OCI-M2 (cell line): ENCODE results near the gene INAVA.
"Not testable (repeated sequence)": the region's sequence is repeated elsewhere in the genome, so short reads cannot be mapped to it uniquely, and the experiment has no call there.

Source experiments
- DNase-seq: peaks from one replicate; lab custom pipeline; 2025; ENCODE audit not compliant: unreplicated experiment; lab: John Stamatoyannopoulos, UW

INAVA gene

DNA sequence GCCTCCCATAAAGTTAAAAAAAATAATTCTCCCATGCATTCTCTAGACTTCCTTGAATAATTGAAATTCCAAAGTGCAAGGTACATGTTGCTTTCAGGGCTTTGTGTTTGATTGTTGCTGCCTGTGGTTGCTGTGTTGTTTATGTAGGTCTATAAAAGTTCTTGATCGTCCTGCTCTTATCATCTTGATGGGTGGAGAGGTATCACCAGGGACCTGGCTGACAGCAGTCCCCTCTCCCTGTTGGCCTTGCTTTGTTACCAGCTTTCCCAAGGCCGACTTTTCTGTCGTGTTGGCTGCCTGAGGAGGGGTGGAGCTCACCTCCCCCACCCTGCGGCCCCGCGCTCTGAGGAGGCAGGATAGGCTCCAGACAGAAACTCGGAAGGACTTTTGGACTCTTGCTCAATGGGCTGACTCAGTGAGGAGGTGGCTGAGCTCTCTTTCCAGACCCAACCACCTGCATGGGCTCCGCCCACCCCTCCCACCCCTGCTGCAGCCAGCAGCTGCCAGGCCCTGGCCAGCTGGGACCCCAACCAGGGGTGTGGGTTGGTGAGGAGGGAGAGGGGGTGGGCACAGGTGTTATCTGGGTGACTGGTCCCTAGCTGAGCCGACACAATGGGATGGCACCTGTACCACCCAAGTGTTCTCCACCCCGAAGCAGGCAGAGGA is 2.0 kb downstream of the INAVA start:
- no peak for DNase-seq

DNA sequence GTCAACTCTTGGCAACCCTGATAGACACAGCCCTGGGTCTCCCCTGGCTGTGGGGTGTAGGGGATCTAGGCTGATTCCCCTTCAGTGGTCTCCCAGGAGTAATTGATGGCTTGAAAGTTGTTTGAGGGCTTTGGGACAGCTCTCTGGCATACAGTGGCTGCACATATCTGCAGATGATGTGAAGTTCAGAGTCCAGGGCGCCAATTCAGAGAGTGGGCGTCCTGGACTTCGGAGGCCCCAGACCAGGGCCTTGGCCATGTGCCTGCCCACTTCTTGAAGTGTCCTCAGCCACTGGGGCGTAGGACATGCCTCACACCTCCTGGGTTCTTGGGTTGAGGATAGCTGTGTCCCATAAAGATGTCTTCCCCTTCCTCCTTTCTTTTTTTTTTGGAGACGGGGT is 2.6 kb downstream of the INAVA start:
- DNase-seq, result no peak

DNA sequence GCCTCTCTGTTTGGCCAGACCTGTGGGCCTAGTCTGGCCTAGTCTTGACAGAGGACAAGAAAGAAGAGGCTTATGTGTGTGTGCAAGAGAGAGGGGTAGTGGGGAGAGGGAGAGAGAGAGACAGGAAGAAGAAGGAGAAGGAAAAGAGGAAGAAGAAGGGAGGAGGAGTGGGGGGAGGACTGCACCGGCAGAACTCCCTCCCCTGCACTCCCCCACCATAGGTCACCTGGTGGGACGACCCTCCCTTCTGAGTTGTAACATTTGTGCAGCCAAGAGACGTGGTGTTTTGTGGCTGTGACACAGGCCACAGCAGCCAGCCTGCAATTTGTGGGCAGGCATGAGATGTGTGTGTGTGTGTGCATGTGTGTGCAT is 4.3 kb downstream of the INAVA start:
- DNase-seq, result no peak

DNA sequence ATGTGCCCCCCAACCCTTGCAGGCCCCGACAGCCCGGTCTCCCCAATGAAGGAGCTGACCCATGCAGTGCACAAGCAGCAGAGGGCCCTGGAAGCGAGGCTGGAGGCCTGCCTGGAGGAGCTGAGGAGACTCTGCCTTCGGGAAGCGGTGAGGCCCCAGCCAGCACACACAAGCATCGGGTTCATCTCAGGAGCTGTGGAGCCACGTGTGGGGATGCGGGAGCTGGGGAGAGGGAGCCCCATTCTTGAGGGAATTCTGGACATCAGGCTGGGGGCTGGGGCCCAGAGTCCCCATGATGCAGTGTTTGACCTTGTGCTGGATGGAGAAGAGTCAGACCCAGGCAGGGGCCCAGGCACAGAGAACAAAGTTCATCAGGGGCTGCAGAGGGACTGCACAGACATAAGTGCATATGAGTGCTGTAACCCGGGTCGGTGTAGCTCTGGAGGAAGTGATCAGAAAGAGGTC is 4.8 kb downstream of the INAVA start:
- no peak for DNase-seq

DNA sequence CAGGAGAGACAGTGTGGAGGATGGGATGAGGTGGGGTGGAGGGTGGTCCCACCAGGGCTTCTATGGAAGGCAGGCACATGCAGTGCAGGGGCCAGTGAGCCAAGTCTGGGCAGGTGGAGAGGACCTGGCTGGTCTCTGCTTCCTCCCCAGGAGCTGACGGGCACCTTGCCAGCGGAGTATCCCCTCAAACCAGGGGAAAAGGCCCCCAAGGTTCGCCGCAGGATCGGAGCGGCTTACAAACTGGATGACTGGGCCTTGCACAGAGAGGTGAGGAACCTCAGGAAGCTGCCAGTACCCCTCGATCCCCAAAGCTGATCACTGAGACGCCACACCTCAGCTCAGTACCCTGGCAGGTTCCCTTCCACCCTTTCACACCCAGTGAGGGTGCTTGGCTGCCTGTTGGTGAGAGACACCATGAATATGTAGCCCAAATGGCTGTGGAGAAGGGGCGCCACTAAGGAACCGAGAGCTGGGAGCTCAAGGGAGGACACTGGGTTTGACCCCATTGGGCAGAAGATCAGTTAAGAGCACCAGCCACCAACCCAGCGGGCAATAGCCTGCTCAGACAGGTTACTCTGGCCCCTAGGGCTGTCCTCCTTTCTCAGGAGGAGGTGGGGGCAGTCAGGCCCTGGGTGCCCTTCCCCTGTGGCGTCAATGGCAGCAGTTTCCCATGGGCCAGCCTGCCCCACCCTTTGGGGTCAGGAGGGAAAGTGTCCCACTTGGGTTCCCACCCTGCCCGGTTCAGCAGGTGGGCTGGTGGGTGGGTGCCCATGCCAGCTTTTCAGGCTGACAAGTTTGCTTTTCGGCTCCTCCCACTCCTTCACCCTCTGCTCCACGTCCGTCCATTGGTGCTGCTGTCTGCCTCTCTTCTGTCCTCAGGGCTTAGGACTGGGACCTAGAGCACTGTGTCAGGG is 5.5 kb downstream of the INAVA start:
- no peak for DNase-seq

DNA sequence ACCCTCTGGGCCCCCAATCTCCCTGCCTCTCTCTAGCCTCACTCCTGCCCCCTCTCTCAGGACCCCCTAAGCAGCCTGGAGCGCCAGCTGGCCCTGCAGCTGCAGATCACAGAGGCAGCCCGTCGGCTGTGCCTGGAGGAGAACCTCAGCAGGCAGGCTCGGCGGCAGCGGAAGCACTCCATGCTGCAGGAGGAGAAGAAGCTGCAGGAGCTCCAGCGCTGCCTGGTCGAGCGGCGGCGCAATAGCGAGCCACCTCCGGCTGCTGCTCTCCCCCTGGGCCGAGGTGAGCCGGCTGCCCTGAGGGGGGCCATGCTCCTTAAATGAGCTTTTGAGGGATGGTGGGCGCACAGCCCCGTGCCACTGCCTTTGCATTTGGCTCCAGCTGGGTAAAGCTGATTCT is 6.2 kb downstream of the INAVA start:
- DNase-seq, result no peak

DNA sequence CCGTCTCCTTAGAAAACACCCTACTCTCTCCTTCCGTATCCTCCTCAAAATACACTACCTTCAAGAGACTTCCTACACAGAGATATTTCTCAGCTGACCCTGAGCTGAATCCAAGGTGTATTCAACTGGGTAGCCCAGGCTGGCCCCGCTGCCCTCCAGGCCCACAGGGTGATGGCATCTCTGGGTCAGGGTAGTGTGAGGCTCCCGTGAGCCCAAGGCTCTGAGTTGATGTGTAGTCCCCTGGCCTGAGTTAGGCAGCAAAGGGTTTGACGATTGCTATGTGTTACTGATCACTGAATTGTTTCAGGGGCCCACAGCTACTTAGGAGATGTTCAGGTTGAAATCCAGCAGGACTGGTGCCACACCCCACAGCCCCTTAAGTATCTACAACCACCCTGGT is 6.7 kb downstream of the INAVA start:
- no peak for DNase-seq

DNA sequence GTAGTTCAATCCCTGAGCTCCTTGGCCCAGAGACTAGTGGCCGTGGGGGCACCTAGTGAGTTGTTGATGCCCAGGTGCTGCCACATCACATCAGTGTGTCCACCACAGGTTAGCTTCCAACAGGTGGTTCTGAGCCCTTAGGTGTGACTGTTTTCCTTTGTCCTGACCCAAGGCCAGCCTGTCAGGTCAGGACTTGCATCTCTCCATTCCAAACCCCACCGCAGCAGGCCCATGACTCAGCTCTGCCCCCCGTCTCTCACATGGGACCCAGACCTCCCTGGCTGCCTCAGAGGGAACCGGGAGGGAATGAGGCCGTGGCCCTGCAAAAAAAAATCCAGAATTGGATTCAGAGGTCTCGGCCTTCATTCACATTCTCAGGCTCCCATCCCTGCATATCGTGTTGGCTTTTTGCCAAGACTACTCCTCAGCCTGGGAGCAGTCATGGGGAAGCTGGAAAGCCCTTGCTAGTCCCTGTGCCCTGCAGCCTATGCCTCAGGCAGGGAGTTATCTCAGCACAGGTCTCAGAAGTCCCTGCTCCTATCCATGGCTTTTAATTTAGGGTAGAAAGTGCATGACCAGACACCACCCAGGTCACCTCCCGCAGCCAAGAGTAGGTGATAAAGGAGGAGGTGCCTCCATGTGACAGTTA is 7.2 kb downstream of the INAVA start:
- no peak for DNase-seq

DNA sequence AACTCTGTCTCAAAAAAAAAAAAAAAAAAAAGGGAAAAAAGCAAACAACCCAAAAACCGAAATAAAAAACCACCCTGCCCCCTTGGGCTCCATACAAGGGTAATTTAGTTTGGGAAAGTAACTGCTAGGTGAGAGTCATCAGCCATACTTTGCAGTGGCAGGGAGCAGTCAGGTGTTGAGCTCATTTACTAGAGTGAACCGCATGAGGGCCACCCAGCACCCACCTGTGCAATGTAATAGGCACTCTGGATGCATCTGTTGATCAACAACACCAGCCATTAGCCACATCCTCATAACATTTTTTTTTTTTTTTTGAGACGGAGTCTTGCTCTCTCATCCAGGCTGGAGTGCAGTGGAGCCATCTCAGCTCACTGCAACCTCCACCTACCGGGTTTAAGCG is 9.1 kb downstream of the INAVA start:
- DNase-seq, result no peak

DNA sequence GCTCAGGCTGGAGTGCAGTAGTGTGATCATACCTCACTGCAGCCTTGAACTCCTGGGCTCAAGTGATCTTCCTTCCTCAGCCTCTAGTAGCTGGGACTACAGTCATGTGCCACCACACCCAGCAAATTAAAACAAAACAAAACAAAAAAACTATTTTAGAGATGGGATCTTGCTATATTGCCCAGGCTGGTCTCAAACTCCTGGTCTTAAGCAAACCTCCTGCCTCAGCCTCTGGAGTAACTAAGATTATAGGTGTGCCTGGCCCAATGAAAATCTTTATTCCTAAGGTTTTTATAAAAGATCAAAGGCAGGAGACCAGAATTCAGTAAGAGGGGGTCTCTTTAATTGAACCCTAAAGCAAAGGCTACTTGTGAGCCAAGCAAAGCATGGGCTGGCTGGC is 10.1 kb downstream of the INAVA start:
- no peak for DNase-seq

DNA sequence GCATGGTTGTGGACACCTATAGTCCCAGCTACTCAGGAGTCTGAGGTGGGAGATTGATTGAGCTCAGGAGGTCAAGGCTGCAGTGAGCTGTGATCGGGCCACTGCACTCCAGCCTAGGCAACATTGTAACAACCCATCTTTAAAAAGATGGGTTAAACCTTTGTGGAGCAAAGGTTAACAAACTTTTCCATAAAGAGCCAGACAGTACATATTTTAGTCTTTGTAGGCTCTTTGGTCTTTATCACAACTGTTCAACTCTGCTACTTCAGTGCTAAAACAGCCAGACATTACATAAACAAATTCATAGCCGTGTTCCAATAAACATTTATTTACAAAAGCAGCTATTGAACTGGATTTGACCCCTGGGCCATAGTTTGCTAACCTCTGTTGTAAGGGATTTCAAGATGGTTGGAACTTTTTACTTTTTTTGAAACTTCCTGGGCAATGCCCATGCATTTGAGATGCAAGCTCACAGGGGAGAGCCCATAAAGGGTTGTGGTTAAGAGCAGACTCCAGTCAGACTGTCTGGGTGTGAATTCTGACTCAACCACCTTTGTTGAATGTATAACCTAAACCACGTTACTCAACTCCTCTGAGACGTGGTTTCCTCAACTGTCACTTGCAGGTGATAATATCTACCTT is 10.8 kb downstream of the INAVA start:
- no peak for DNase-seq

DNA sequence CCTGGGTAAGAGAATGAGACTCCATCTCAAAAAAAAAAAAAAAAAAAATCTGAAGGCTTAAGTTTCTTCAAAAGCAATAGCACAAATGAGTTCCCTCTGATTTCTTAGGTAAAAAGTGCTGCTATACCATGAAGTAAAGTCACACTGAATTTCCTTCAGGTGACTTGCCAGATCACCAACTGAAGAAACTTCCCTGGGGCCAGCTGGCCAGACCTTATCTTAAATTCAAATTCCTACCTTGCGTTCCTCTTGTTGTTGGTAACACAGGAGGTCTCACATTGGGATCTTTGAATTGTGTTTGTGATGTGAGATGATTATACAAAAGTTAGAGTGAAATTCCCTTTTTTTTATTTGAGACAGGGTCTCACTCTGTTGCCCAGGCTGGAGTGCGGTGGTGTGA is 11.8 kb downstream of the INAVA start:
- no peak for DNase-seq

DNA sequence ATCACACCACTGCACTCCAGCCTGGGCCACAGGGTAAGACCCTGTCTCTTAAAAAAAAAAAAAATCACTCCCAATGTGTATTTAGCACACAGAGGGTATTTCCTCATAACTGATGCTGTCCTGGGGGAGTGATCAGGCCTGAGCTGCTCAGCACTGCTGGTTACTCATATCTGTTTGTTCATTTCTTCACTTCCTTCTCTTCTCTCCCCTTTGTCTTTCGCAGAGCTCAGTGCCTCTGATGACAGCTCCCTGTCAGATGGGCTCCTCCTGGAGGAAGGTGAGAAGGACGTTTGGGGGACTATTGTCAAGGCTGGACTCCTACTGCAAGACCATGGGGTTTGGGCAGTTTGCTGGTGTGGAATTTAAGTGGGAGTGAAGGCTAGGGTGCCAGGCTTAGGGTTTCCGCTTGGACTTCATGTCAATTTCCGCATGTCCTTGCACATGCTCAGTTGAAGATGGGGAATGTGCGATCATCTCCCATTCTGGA is 13.0 kb downstream of the INAVA start:
- no peak for DNase-seq

DNA sequence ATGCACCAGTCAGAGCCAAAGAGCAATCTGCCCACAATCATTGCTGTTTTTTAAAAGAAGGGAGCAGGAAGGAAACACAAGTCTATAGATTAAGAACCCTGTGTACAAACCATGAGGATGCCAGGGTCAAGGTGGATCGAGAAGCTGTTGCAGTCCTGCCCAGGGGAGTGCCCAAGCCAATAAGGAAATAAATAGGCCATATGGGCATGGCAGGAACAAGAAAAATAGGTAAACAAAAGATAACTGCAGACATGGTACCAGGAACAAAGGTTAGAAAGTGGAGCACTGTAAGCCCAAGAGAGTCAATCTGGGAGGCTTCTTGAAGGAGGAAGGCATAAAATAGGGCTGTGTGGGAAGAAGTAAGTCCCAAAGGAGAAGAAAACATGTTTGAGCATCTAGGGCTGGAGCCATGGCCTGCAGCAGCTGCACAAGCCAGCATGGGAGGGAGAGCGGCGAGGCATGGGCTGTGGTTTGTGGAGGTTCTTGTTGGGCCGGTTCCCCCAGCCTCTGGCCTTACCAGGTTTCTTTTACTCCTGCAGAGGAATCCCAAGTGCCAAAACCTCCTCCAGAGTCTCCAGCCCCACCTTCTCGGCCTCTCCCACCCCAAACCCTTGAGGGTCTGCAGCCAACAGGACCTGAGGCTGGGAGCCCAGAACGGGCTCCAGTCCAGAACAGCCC is 13.6 kb downstream of the INAVA start:
- no peak for DNase-seq

DNA sequence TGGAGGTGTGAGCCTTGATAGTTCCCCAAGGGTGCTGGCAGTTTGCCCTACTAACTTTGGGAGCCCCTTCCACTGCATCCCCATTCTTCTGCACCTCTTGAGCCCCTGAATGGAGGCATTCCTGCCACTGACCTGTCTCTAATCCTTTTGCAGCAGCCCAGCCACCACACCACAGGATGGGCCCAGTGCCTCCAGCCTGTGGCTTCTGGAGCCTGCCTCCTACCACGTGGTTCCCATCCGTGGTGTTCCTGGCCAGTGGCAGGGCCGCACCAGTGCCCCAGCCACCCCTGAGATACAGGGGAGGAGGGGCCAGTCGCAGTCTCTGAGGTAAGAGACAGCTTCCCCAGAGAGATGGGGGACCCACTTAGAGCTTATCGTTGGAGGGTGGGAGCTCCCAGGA is 14.4 kb downstream of the INAVA start:
- DNase-seq, result no peak

DNA sequence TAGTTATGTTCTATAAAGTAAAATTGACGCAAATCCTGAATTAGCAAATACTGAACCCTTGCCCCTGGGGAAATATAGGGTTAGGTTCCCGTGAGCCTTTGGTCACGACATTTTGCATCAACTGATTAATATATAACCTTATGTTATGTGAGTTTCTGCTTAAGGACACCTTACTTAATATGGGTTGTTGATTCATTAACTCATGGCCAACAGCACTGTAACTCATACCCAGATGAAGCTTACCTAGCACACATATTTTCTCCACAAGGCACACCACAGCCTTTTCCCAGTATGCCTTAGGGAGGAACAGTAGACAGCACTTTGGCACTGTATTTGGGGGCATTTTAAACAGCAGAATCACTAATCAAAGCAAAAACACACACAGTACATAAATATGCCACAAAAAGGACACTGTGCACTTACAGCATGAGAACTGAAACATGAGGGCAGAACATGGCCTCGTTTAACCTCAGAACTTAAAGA is 15.1 kb downstream of the INAVA start:
- no peak for DNase-seq

DNA sequence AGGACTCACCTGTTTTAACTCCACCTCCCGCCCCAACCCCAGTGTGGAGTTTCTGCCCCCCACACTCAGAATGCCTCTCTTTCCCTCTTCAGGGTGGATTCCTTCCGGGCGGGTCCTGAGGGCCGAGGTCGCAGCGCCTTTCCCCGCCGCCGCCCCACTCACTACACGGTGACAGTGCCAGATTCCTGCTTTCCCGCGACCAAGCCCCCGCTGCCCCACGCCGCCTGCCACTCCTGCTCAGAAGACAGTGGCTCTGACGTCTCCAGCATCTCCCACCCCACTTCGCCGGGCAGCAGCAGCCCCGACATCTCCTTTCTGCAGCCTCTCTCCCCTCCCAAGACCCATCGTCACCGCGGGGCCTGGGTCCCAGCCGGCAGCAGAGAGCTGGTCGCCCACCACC is 16.7 kb downstream of the INAVA start:
- no peak for DNase-seq

DNA sequence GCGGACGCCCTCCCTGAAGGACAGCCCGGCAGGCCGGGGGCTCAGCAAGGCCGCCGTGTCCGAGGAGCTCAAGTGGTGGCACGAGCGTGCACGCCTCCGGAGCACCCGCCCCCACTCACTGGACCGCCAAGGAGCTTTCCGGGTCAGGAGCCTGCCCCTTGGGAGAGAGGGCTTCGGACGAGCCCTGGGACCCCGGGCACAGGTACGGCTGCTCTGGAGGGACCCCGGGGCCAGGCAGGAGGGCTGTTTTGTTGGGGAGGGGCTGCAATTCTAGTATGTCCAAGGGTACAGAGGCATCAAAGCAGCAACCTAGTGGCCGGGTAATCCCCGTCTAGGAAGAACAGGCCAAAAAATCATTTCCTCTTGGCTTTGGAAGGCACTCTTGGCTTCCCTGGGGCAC is 17.2 kb downstream of the INAVA start:
- DNase-seq, result not testable (repeated sequence)

DNA sequence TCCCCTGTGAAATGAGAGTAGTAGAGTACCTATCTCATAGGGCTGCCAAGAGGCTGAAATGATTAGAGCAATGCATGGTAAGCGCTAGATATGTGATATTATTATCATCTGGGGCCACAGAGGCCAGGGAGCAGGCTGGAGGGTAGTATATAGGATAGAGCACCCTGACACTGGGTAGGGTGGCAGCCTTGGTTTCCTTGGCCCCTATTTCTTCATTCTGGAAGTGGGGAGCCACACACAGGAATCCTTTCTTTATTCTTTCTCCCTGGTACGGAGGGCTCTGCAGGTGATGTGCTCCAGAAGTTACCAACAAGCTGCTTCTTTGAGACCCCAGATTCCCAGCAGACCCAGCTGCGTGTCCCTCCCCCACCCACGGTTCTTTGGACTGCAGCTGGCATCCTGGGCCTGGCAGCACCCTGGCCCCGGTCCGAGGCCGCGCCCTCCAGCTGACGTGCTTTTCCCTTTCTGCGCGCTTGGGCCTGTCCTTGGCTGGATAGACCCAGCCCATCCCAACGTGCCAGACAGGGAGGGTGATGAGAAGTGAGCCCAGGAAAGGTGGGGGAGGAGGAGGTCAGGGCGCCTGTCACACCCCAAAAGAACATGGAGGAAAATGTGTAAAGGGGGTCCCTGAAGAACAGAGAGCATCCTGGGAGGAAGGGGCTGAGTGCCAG is 18.2 kb downstream of the INAVA start:
- no peak for DNase-seq

DNA sequence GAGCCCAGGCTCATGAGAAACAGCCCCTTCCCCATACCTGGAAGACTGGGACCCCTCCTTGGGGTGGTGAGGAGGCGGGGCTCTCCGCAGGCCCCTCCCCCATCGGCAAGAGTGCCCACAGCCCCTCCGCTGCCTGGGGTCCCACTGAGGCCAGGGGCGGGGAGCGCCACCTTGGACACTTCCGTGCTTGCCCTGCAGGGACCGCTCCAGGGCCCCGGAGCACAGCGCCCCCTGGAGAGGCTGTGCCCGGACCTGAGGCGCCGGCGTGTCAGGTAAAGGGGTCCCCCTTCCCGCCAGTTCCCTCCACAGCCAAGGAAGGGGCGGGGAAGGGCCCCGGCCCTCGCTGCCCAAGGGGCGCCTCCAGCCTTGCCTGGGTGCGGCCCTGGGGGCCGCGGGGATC is 21.5 kb downstream of the INAVA start:
- DNase-seq, result no peak
